ENCODE results near the gene JAKMIP1. TPM values are rescaled to one million over a fixed set of nuclear protein-coding genes. Genes with fewer than 3 reads are reported as not detected.

JAKMIP1 gene
- total and polyA plus RNA-seq, 4 donors: 0.08 to 0.46 (median 0.22) TPM

DNA sequence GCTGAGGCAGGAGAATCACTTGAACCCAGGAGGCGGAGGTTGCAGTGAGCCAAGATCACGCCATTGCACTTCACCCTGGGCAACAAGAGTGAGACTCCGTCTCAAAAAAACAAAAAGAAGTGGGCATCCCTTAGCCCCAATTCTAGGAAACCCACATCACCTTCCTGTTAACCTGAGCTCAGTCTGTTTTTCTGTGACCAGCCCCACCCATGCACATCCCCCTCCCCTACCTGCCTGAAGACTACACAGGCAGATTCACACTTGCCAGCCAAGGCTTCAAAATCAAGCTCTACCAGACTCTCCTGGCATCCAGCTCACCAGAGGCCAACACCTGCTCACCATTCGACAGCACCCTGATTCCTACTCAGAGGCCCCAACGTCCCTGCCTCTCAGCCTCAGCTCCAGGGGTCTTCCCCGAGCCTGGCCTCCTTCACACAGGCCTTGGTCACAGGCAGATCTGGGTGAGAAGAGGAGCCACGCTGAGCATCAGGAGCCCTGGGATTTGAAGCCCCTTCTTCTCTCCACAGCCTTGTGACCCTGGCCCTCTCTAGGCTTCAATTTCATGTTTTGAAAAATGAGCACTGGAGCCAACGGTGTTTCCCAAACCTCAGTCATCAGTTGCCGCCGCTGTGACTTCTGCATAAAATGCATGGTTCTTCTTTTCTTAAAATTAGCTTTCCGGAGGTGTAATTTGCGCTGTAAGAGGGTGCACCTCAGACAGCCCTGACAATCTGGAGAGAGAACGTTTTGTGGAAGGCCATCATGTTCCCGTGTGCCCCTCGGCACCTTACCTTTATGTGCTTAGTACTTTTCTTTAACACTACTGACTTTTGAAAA, 47.3 kb downstream of the JAKMIP1 start:
- peaks cover 0 to 2% (median 0%) of the 10 kb centered on the region in 4 donors for H3K9me3 ChIP-seq (ENCODE audit: control insufficient read depth in 4 of 4, insufficient read depth in 3 of 4, low read length in 3 of 4)
- no peak overlapping the region for H3K27ac ChIP-seq (ENCODE audit: low read depth in 1 of 2, low read length in 1 of 2)
- H3K27me3 ChIP-seq (ENCODE audit: control insufficient read depth in 3 of 3, insufficient read depth in 3 of 3, low read length in 2 of 3): peaks cover 0 to 2% (median 0%) of the 10 kb centered on the region in 3 donors
- 84 to 89% methylated on average over 15 of the region's 15 CpGs for WGBS, 2 donors
- ATAC-seq (ENCODE audit: insufficient read depth, low FRiP score): no peak
- no peaks in the 10 kb centered on the region for H3K36me3 ChIP-seq (ENCODE audit: control insufficient read depth in 4 of 4, insufficient read depth in 4 of 4, low read length in 4 of 4)
- TF ChIP-seq, protein P1, sequence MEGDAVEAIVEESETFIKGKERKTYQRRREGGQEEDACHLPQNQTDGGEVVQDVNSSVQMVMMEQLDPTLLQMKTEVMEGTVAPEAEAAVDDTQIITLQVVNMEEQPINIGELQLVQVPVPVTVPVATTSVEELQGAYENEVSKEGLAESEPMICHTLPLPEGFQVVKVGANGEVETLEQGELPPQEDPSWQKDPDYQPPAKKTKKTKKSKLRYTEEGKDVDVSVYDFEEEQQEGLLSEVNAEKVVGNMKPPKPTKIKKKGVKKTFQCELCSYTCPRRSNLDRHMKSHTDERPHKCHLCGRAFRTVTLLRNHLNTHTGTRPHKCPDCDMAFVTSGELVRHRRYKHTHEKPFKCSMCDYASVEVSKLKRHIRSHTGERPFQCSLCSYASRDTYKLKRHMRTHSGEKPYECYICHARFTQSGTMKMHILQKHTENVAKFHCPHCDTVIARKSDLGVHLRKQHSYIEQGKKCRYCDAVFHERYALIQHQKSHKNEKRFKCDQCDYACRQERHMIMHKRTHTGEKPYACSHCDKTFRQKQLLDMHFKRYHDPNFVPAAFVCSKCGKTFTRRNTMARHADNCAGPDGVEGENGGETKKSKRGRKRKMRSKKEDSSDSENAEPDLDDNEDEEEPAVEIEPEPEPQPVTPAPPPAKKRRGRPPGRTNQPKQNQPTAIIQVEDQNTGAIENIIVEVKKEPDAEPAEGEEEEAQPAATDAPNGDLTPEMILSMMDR (IDR thresholded peaks at IDR 0.05; ENCODE audit: control extremely low read depth, extremely low read depth): no peak
- H3K9ac ChIP-seq (ENCODE audit: insufficient read depth in 1 of 2, low read length in 2 of 2): no peak overlapping the region
- no peak for DNase-seq
- H3K4me1 ChIP-seq (ENCODE audit: control insufficient read depth in 5 of 5, insufficient read depth in 5 of 5, low read length in 5 of 5): peaks cover 0 to 10% (median 0%) of the 10 kb centered on the region in 5 donors
- no peak overlapping the region for H3K4me3 ChIP-seq

DNA sequence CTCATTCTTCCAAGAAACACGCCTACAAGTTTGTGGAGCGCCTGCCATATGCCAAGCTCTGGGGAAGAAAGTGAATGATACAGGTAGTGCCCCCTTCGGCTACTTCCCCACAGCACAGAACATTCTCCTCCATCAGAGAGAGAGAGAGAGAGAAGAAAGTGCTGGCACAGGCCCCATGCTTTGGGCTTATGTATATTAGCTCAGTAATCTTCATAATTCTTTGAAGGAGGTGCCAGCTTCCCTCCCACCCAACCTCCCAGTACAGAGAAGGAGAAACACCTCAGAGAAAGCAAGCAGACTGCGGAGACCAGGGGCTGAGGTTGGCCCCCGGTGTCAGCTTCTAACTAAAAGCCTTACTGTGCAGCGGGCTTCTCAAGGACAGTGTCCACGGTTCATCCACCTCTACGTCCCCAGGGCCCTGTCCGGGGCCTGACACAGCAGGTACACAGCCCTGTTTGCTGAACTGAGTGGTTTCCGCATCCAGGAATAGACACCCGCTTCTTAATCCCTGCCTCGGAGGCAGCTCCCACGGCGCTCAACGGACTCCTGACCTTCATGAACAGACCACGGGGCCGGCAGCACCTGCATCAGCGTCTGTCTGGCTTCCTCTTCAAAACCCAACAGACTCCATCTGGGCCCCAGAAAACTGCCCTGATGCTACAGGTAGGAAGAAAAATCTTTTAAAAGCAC, 50.2 kb downstream of the JAKMIP1 start:
- WGBS, 2 donors: 84 to 91% methylated on average over 18 of the region's 18 CpGs

DNA sequence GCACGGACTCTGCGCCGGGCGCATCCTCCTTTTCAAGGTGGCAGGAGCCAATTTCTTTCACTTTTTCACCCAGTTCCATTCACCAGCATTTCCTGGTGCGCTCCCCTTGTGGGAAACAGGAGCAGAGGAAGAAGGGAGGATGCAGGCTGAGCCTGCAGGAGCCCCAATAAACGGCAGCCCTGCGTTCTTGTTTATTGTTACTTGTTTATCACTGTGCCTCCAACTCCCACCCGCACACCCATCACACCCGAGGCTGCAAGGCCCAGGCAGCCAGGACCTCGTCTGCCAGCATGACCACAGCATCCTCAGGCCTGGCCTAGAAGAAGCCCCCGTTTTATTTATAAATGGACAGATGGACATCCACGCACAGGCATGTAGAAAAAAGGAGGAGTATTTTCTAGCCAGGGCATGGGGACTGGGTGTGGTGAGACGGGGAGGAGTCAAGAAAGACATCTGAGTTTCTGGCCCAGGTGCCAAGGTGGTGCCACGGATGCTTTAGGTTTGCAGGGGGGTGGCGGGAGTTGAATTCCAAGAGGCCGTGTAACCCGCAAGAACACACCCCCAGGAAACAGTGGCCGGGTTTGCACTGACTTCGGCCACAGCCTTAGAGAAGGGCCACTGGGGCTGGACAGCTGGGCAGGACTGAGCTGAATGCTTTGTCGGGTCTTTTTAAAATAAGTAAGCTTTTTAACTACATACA, 51.7 kb downstream of the JAKMIP1 start:
- ATAC-seq (ENCODE audit: insufficient read depth, low FRiP score) (no peak), DNase-seq (no peak)
- Histone ChIP-seq H3K9me3 (ENCODE audit: control insufficient read depth in 4 of 4, insufficient read depth in 3 of 4, low read length in 3 of 4) (peaks cover 0 to 5% (median 0%) of the 10 kb centered on the region in 4 donors), H3K27ac (ENCODE audit: low read depth in 1 of 2, low read length in 1 of 2) (no peak overlapping the region), H3K9ac (ENCODE audit: insufficient read depth in 1 of 2, low read length in 2 of 2) (no peak overlapping the region), H3K4me3 (no peak overlapping the region), H3K4me1 (ENCODE audit: control insufficient read depth in 5 of 5, insufficient read depth in 5 of 5, low read length in 5 of 5) (no peaks in the 10 kb centered on the region), H3K36me3 (ENCODE audit: control insufficient read depth in 4 of 4, insufficient read depth in 4 of 4, low read length in 4 of 4) (no peaks in the 10 kb centered on the region), H3K27me3 (ENCODE audit: control insufficient read depth in 3 of 3, insufficient read depth in 3 of 3, low read length in 2 of 3) (peaks cover 0 to 2% (median 0%) of the 10 kb centered on the region in 3 donors)
- TF ChIP-seq, protein P1 (IDR thresholded peaks at IDR 0.05; ENCODE audit: control extremely low read depth, extremely low read depth): no peak
- 81% methylated on average over 20 of the region's 20 CpGs for WGBS, 2 donors

More for the DNA sequence above, 50.2 kb downstream of the JAKMIP1 start:
- DNase-seq (peak in 1 of 3 donors; percentile 2), ATAC-seq (ENCODE audit: insufficient read depth, low FRiP score) (no peak)
- H3K4me3 ChIP-seq: no peak overlapping the region
- TF ChIP-seq, protein P1 (IDR thresholded peaks at IDR 0.05; ENCODE audit: control extremely low read depth, extremely low read depth): no peak
- peaks cover 0 to 2% (median 0%) of the 10 kb centered on the region in 3 donors for H3K27me3 ChIP-seq (ENCODE audit: control insufficient read depth in 3 of 3, insufficient read depth in 3 of 3, low read length in 2 of 3)
- H3K27ac ChIP-seq (ENCODE audit: low read depth in 1 of 2, low read length in 1 of 2): no peak overlapping the region
- no peak overlapping the region for H3K9ac ChIP-seq (ENCODE audit: insufficient read depth in 1 of 2, low read length in 2 of 2)
- H3K9me3 ChIP-seq (ENCODE audit: control insufficient read depth in 4 of 4, insufficient read depth in 3 of 4, low read length in 3 of 4): peaks cover 0 to 5% (median 0%) of the 10 kb centered on the region in 4 donors
- no peaks in the 10 kb centered on the region for H3K36me3 ChIP-seq (ENCODE audit: control insufficient read depth in 4 of 4, insufficient read depth in 4 of 4, low read length in 4 of 4)
- peaks cover 0 to 5% (median 0%) of the 10 kb centered on the region in 5 donors for H3K4me1 ChIP-seq (ENCODE audit: control insufficient read depth in 5 of 5, insufficient read depth in 5 of 5, low read length in 5 of 5)
